PC-9 (cell line): ENCODE results near the gene SHISAL2A.

Experiments used
- EZH2 ChIP-seq: fragments of 200-600 bp; sonication (generic); IDR thresholded peaks from 2 replicates; pipeline ENCODE4 v1.8.0; 2017; ENCODE audit warnings: antibody characterized with exemption, low read depth
- TF ChIP-seq, protein P1 (sequence below): fragments of 200-600 bp; sonication (generic); conservative IDR thresholded peaks from 2 replicates; pipeline ENCODE4 v1.6.1; 2017; ENCODE audit warnings: mixed run types, antibody characterized with exemption, mild to moderate bottlenecking, moderate library complexity

DNA sequence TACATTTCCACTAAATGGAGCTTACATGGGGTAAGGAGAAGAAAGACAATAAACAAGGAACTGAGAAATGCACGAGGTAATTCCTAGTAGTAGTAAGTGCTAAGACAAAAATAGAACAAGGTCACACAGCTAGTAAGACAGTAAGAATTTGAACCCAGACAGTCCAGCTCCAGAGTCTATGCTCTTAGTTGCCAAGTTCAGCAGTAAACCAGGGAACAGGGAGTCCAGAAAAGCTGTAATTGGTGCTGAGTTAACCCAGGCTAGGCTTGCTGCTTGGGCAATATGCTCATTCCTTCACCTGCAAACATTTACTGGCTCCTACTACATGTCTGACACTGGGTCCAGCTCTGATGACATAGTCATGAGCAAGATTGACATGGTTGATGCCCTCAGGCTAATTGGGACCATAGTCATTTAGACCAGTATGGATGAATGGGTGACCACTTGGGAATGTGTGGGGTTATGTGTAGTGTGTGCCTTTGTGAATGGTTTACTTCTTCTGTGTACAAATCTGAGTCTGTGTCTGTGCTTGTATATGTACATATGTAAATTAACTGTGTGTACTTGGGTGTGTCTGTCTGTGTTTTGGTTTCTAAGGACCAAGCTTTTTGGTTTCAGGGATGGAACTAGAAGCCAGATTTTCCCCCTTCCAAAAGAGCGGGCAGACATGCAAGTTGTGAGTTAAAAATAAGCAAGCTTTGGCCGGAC lies 28.8 kb upstream of the SHISAL2A start:
- TF ChIP-seq, protein P1, sequence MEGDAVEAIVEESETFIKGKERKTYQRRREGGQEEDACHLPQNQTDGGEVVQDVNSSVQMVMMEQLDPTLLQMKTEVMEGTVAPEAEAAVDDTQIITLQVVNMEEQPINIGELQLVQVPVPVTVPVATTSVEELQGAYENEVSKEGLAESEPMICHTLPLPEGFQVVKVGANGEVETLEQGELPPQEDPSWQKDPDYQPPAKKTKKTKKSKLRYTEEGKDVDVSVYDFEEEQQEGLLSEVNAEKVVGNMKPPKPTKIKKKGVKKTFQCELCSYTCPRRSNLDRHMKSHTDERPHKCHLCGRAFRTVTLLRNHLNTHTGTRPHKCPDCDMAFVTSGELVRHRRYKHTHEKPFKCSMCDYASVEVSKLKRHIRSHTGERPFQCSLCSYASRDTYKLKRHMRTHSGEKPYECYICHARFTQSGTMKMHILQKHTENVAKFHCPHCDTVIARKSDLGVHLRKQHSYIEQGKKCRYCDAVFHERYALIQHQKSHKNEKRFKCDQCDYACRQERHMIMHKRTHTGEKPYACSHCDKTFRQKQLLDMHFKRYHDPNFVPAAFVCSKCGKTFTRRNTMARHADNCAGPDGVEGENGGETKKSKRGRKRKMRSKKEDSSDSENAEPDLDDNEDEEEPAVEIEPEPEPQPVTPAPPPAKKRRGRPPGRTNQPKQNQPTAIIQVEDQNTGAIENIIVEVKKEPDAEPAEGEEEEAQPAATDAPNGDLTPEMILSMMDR: no peak
- TF ChIP-seq EZH2: no peak
